Neuronal stem cell (in vitro differentiated cells): ENCODE results near the gene BRD8.

Experiments used
- DNase-seq: peaks from one replicate; pipeline ENCODE4 v3.0.0-alpha.2; 2013; ENCODE audit warnings: low spot score
- H2AFZ ChIP-seq: one replicate; pipeline ENCODE4 v1.6.1; 2013; ENCODE audit warnings: mild to moderate bottlenecking, low read length, inconsistent platforms
- H2AK5ac ChIP-seq: 2 replicates; pipeline ENCODE4 v1.6.1; 2013; ENCODE audit warnings: low read depth, mild to moderate bottlenecking, inconsistent platforms, low read length, moderate library complexity, mixed read lengths
- H2BK120ac ChIP-seq: 2 replicates; pipeline ENCODE4 v1.6.1; 2013; ENCODE audit warnings: low read depth, mild to moderate bottlenecking, inconsistent platforms, low read length, moderate library complexity, mixed read lengths
- H2BK12ac ChIP-seq: one replicate; pipeline ENCODE4 v1.6.1; 2013; ENCODE audit warnings: low read length, inconsistent platforms
- H2BK15ac ChIP-seq: 2 replicates; pipeline ENCODE4 v1.6.1; 2013; ENCODE audit warnings: mild to moderate bottlenecking, low read length, inconsistent platforms, mixed read lengths
- H2BK5ac ChIP-seq: one replicate; pipeline ENCODE4 v1.6.1; 2013; ENCODE audit warnings: inconsistent platforms, mild to moderate bottlenecking, low read length, moderate library complexity
- H3K14ac ChIP-seq: one replicate; pipeline ENCODE4 v1.6.1; 2013; ENCODE audit warnings: low read length, inconsistent platforms
- H3K18ac ChIP-seq: 2 replicates; pipeline ENCODE4 v1.6.1; 2013; ENCODE audit warnings: low read length, inconsistent platforms
- H3K23ac ChIP-seq: 2 replicates; pipeline ENCODE4 v1.6.1; 2013; ENCODE audit warnings: low read depth, mild to moderate bottlenecking, mixed read lengths, low read length, inconsistent platforms; ENCODE audit not compliant: poor library complexity
- H3K27ac ChIP-seq: replicated peaks from 3 replicates; pipeline ENCODE4 v1.5.1; 2013; ENCODE audit warnings: low read length, inconsistent platforms
- H3K27me3 ChIP-seq, 3 experiments: 2 replicates each; pipeline ENCODE4 v1.6.1; 2013; ENCODE audit warnings: low read length in 3 of 3, mild to moderate bottlenecking in 2 of 3, inconsistent platforms in 1 of 3, low read depth in 1 of 3, mixed read lengths in 1 of 3, moderate library complexity in 1 of 3; ENCODE audit not compliant: control insufficient read depth in 3 of 3, insufficient read depth in 3 of 3
- H3K36me3 ChIP-seq, 2 donors: replicated peaks in 1 of 2; 2 replicates each; pipeline ENCODE4 v1.6.1; 2013; ENCODE audit warnings: low read length in 2 of 2; ENCODE audit not compliant: control insufficient read depth in 2 of 2, insufficient read depth in 2 of 2
- H3K4ac ChIP-seq: 2 replicates; pipeline ENCODE4 v1.6.1; 2013; ENCODE audit warnings: inconsistent platforms, mild to moderate bottlenecking, low read length, moderate library complexity
- H3K4me1 ChIP-seq, 2 donors: 1 replicate in 1 of 2; 2 replicates in 1 of 2; pipeline ENCODE4 v1.6.1; 2013; ENCODE audit warnings: low read length in 2 of 2, low read depth in 1 of 2; ENCODE audit not compliant: control insufficient read depth in 2 of 2, insufficient read depth in 1 of 2
- H3K4me2 ChIP-seq: one replicate; pipeline ENCODE4 v1.6.1; 2013; ENCODE audit warnings: mild to moderate bottlenecking, low read length, inconsistent platforms; ENCODE audit not compliant: insufficient read depth, poor library complexity, severe bottlenecking
- H3K4me3 ChIP-seq, 2 donors: 2 replicates each; pipeline ENCODE4 v1.5.1; 2013; ENCODE audit warnings: low read length in 2 of 2, mild to moderate bottlenecking in 2 of 2, inconsistent platforms in 1 of 2, moderate library complexity in 1 of 2
- H3K79me1 ChIP-seq: one replicate; pipeline ENCODE4 v1.6.1; 2013; ENCODE audit warnings: low read depth, mild to moderate bottlenecking, inconsistent platforms, low read length, moderate library complexity
- H3K9ac ChIP-seq: one replicate; pipeline ENCODE4 v1.6.1; 2013; ENCODE audit warnings: mild to moderate bottlenecking, low read depth, low read length, inconsistent platforms; ENCODE audit not compliant: poor library complexity
- H3K9me3 ChIP-seq, 2 donors: replicated peaks in 1 of 2; 2 replicates each; pipeline versions ENCODE3 to v1.6.1; 2013; ENCODE audit warnings: low read length in 2 of 2, mild to moderate bottlenecking in 2 of 2, inconsistent platforms in 1 of 2, low read depth in 1 of 2, mixed read lengths in 1 of 2, moderate library complexity in 1 of 2; ENCODE audit not compliant: control insufficient read depth in 2 of 2, insufficient read depth in 1 of 2
- H4K8ac ChIP-seq: one replicate; pipeline ENCODE4 v1.6.1; 2013; ENCODE audit warnings: low read depth, mild to moderate bottlenecking, inconsistent platforms, low read length, moderate library complexity
- H4K91ac ChIP-seq: one replicate; pipeline ENCODE4 v1.6.1; 2013; ENCODE audit warnings: low read length, low read depth, mild to moderate bottlenecking, inconsistent platforms; ENCODE audit not compliant: poor library complexity
- WGBS, 2 donors: extraction: QIAGEN DNeasy Blood & Tissue Kit; methylation state at CpG; one replicate each; pipeline ENCODE4 v1.1.7; 2013; ENCODE audit warnings: missing lambda C conversion rate in 2 of 2, mixed read lengths in 1 of 2; ENCODE audit not compliant: insufficient read length in 2 of 2, insufficient replicate concordance in 1 of 2; ENCODE audit errors: extremely low coverage in 2 of 2; 5-methylcytosine and 5-hydroxymethylcytosine counted together

Gene BRD8

GRCh38 chr5:138177941-138178515 lies 402 bp downstream of the BRD8 start:
- Histone ChIP-seq H3K4me2 (peak overlapping the region; percentile 56), H2BK15ac (no peak overlapping the region), H2AK5ac (no peak overlapping the region), H3K14ac (no peak overlapping the region), H3K18ac (peak overlapping the region; percentile 90), H3K4ac (no peak overlapping the region), H3K4me3 (peak overlapping the region; percentile 87 to 93), H4K8ac (no peak overlapping the region), H3K79me1 (peaks cover 2% of the 10 kb centered on the region), H2AFZ (peak overlapping the region; percentile 83), H2BK5ac (no peak overlapping the region), H3K9me3 (no peaks in the 10 kb centered on the region), H2BK120ac (no peak overlapping the region), H2BK12ac (no peak overlapping the region), H3K23ac (no peak overlapping the region), H3K27me3 (no peaks in the 10 kb centered on the region), H3K4me1 (peaks cover 0 to 2% of the 10 kb centered on the region in 2 donors), H3K27ac (peak overlapping the region; percentile 53), H3K36me3 (peaks cover 28 to 66% of the 10 kb centered on the region in 2 donors), H3K9ac (peak overlapping the region; percentile 75), H4K91ac (no peak overlapping the region)
- no CpG with 5 or more reads among the region's 16 CpGs for whole genome bisulfite sequencing, 2 donors
- DNase-seq, result no peak

- H2BK120ac ChIP-seq, result no peak overlapping the region
- no peak overlapping the region for H4K91ac ChIP-seq
Observed at GRCh38 chr5:138170299-138170698, 8.1 kb downstream of the BRD8 start.

GRCh38 chr5:138169124-138169523 lies 9.3 kb downstream of the BRD8 start:
- Histone ChIP-seq H3K4me2 (no peak overlapping the region), H3K9ac (no peak overlapping the region), H3K9me3 (no peaks in the 10 kb centered on the region), H3K18ac (no peak overlapping the region), H2BK12ac (no peak overlapping the region), H3K14ac (no peak overlapping the region), H2BK120ac (no peak overlapping the region), H2BK5ac (no peak overlapping the region), H4K8ac (no peak overlapping the region), H3K36me3 (peaks cover 47 to 99% of the 10 kb centered on the region in 2 donors), H2AK5ac (no peak overlapping the region), H3K4ac (no peak overlapping the region), H3K79me1 (no peaks in the 10 kb centered on the region), H3K27ac (no peak overlapping the region), H3K4me3 (no peak overlapping the region), H3K4me1 (no peaks in the 10 kb centered on the region), H2AFZ (no peak overlapping the region), H2BK15ac (no peak overlapping the region), H4K91ac (no peak overlapping the region), H3K27me3 (no peaks in the 10 kb centered on the region), H3K23ac (no peak overlapping the region)
- no peak for DNase-seq
- WGBS, 2 donors, result no CpG with 5 or more reads among the region's 5 CpGs

More at GRCh38 chr5:138170299-138170698, 8.1 kb downstream of the BRD8 start:
- DNase-seq, result no peak
- Histone ChIP-seq H2BK12ac (no peak overlapping the region), H3K18ac (no peak overlapping the region), H2BK15ac (no peak overlapping the region), H3K4me3 (no peak overlapping the region), H3K14ac (no peak overlapping the region), H4K8ac (no peak overlapping the region), H3K79me1 (no peaks in the 10 kb centered on the region), H3K4me1 (no peaks in the 10 kb centered on the region), H3K36me3 (peaks cover 41 to 99% of the 10 kb centered on the region in 2 donors), H3K9ac (no peak overlapping the region), H3K9me3 (no peaks in the 10 kb centered on the region), H2AFZ (no peak overlapping the region), H3K4ac (no peak overlapping the region), H3K27ac (no peak overlapping the region), H3K4me2 (no peak overlapping the region), H3K27me3 (no peaks in the 10 kb centered on the region), H2AK5ac (no peak overlapping the region), H2BK5ac (no peak overlapping the region), H3K23ac (no peak overlapping the region)

GRCh38 chr5:138163721-138164120 lies 14.7 kb downstream of the BRD8 start:
- no peak overlapping the region for H3K27ac ChIP-seq
- H2BK120ac ChIP-seq, result no peak overlapping the region
- DNase-seq, result no peak
- no peak overlapping the region for H2AFZ ChIP-seq
- H3K14ac ChIP-seq, result no peak overlapping the region
- no peak overlapping the region for H2BK12ac ChIP-seq
- no peaks in the 10 kb centered on the region for H3K79me1 ChIP-seq
- H3K9me3 ChIP-seq, result no peaks in the 10 kb centered on the region
- H3K9ac ChIP-seq, result no peak overlapping the region
- H4K91ac ChIP-seq, result no peak overlapping the region
- H3K36me3 ChIP-seq, result peaks cover 58 to 100% of the 10 kb centered on the region in 2 donors
- H3K27me3 ChIP-seq, result no peaks in the 10 kb centered on the region
- no peak overlapping the region for H2BK5ac ChIP-seq
- no peak overlapping the region for H3K23ac ChIP-seq
- no peaks in the 10 kb centered on the region for H3K4me1 ChIP-seq
- H3K4me3 ChIP-seq, result no peak overlapping the region
- no peak overlapping the region for H2AK5ac ChIP-seq
- H3K18ac ChIP-seq, result no peak overlapping the region
- H3K4ac ChIP-seq, result no peak overlapping the region
- H4K8ac ChIP-seq, result no peak overlapping the region
- H3K4me2 ChIP-seq, result no peak overlapping the region
- H2BK15ac ChIP-seq, result no peak overlapping the region
